Pancreas (tissue), 10 donors: ENCODE results near the gene NAP1L4. TPM values are rescaled to one million over a fixed set of nuclear protein-coding genes. Genes with fewer than 3 reads are reported as not detected.
A peak's percentile ranks its signal among the peaks of the same experiment; 100 is the strongest.

ENCODE experiments used
- ATAC-seq, 4 donors: fragments of 200-7000 bp; cut with Tn5 transposase; one replicate each; pipeline versions ENCODE4 v1.8.0 to v1.9.1; 2020; ENCODE audit warnings: mild to moderate bottlenecking in 4 of 4, moderate library complexity in 4 of 4
- DNase-seq, 6 donors: peaks; one replicate each; pipeline ENCODE4 v3.0.0-alpha.2; 2020
- FAIRE-seq: peaks from 2 replicates; lab custom pipeline; 2012; peaks lifted over from hg19 to GRCh38; lab: Jason Lieb, UNC
- H3K27ac ChIP-seq, 4 donors: fragments of 200-600 bp; sonication (generic); 1 replicate in 3 of 4; 2 replicates in 1 of 4; pipeline versions ENCODE4 v1.5.0 to v1.8.0; 2020
- H3K27me3 ChIP-seq, 4 donors: fragments of 200-600 bp; one replicate each; pipeline ENCODE4 v1.8.0; 2021
- H3K36me3 ChIP-seq, 3 donors: fragments of 200-600 bp; sonication (generic) in 1 of 3; one replicate each; pipeline versions ENCODE4 v1.5.0 to v1.8.0; 2020 to 2021
- H3K4me1 ChIP-seq, 3 donors: fragments of 200-600 bp; one replicate each; pipeline ENCODE4 v1.8.0; 2021
- H3K4me3 ChIP-seq, 4 donors: fragments of 200-600 bp; sonication (generic) in 2 of 4; one replicate each; pipeline versions ENCODE4 v1.5.0 to v1.8.0; 2020 to 2021
- H3K9me3 ChIP-seq, 4 donors: fragments of 200-600 bp; one replicate each; pipeline ENCODE4 v1.8.0; 2021
- WGBS, 2 donors: extraction: QIAGEN DNeasy Blood & Tissue Kit; methylation state at CpG; one replicate each; pipeline ENCODE4 v1.1.7; 2013; 5-methylcytosine and 5-hydroxymethylcytosine counted together
- intact Hi-C, 3 donors: fragments of 100-400 bp; cut with DNase I; formaldehyde crosslinking; loops; one replicate each; pipeline versions ENCODE4 v1.11.1 to v1.14.2; 2022
- polyA plus RNA-seq, 2 donors: library from polyadenylated mRNA; stranded (reverse); fragments of 200-250 nt; gene quantifications; one replicate each; pipeline ENCODE4 v1.2.3, GENCODE V29; 2013
- total RNA-seq, 6 donors: library from RNA; stranded (reverse); fragmentation: NEBNext Ultra II Directional in 4 of 6; extraction: Animal tissue kit (Norgen Biotek cat#: 25700) in 4 of 6; gene quantifications; one replicate each; pipeline versions ENCODE4 v1.2.1 to v1.2.4, GENCODE V29; 2021 to 2023
- TF ChIP-seq, protein P1 (sequence below), 4 donors: fragments of 200-600 bp; sonication (generic) in 3 of 4; IDR thresholded peaks; one replicate each; pipeline versions ENCODE4 v1.5.0 to v1.8.0; 2021; ENCODE audit warnings: antibody characterized with exemption in 4 of 4
- donor health status: healthy with polysubstance abuse.
- donor health status: DM: no; HTN: no; CAD: no; lungs with moderate emphysema.
- donor health status: DM: no; HTN: no; CAD: no.
- donor health status: control.
- donor health status: control.
- donor health status: Bipolar disorder and iron deficiency.
- donor health status: DM: yes; HTN: yes; CAD: no.
- donor health status: DM: no; HTN: no; CAD: no.
- donor health status: DM: no; HTN: no; CAD: no.
- donor health status: DM: yes; HTN: yes; CAD: no.

NAP1L4 gene
- total and polyA plus RNA-seq, 8 donors, result 29.3 to 67.4 (median 41.0) TPM

- intact Hi-C loops, result no loop called here
- Histone ChIP-seq H3K27me3 (no peaks in the 10 kb centered on the region), H3K36me3 (peaks cover 0 to 75% (median 23%) of the 10 kb centered on the region in 3 donors), H3K27ac (no peak overlapping the region), H3K4me3 (no peak overlapping the region), H3K9me3 (no peaks in the 10 kb centered on the region), H3K4me1 (no peaks in the 10 kb centered on the region)
- no peak for ATAC-seq
- no peak for FAIRE-seq
- TF ChIP-seq, protein P1, sequence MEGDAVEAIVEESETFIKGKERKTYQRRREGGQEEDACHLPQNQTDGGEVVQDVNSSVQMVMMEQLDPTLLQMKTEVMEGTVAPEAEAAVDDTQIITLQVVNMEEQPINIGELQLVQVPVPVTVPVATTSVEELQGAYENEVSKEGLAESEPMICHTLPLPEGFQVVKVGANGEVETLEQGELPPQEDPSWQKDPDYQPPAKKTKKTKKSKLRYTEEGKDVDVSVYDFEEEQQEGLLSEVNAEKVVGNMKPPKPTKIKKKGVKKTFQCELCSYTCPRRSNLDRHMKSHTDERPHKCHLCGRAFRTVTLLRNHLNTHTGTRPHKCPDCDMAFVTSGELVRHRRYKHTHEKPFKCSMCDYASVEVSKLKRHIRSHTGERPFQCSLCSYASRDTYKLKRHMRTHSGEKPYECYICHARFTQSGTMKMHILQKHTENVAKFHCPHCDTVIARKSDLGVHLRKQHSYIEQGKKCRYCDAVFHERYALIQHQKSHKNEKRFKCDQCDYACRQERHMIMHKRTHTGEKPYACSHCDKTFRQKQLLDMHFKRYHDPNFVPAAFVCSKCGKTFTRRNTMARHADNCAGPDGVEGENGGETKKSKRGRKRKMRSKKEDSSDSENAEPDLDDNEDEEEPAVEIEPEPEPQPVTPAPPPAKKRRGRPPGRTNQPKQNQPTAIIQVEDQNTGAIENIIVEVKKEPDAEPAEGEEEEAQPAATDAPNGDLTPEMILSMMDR (IDR thresholded peaks at IDR 0.05), result no peak
- no peak for DNase-seq
- WGBS, 2 donors, result 70 to 85% methylated on average over 5 of the region's 5 CpGs
These were observed 31.0 kb downstream of the NAP1L4 start for GRCh38 chr11:2961080-2961479.

DNA sequence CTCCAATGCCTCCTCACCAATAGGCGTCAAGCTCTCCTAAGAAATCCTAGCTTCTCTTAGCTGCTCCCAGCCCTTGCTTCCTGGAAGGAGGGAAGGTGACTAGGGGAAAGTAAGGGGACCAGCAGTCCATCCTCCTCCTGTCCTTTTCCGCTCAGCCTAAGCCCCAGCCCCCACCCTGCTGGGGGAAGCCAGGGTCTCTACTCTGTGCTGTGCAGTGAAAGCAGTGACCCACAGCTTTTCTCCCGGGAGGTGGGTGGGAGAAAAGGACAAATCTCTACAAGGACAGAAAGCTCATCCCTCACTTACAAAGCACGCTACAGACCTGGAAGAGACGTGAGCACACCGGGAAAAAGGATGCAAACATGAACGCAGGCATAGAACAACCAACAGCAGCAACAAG is 32.0 kb downstream of the NAP1L4 start:
- Histone ChIP-seq H3K9me3 (no peaks in the 10 kb centered on the region), H3K4me1 (no peaks in the 10 kb centered on the region), H3K27ac (no peak overlapping the region), H3K36me3 (peaks cover 0 to 65% (median 23%) of the 10 kb centered on the region in 3 donors), H3K4me3 (no peak overlapping the region), H3K27me3 (no peaks in the 10 kb centered on the region)
- no peak for FAIRE-seq
- TF ChIP-seq, protein P1 (IDR thresholded peaks at IDR 0.05), result no peak
- 95 to 97% methylated on average over 7 of the region's 7 CpGs for WGBS, 2 donors
- no peak for DNase-seq
- ATAC-seq, result no peak
- intact Hi-C loops, result no loop called here

- Histone ChIP-seq H3K9me3 (no peaks in the 10 kb centered on the region), H3K4me1 (no peaks in the 10 kb centered on the region), H3K4me3 (no peak overlapping the region), H3K27me3 (no peaks in the 10 kb centered on the region), H3K27ac (no peak overlapping the region), H3K36me3 (peaks cover 0 to 64% (median 29%) of the 10 kb centered on the region in 3 donors)
- ATAC-seq, result no peak
- no peak for DNase-seq
- WGBS, 2 donors, result 76 to 80% methylated on average over 3 of the region's 3 CpGs
- intact Hi-C loops, result no loop called here
- TF ChIP-seq, protein P1 (IDR thresholded peaks at IDR 0.05), result no peak
- FAIRE-seq, result no peak
These were observed 33.9 kb downstream of the NAP1L4 start for GRCh38 chr11:2958251-2958650.

DNA sequence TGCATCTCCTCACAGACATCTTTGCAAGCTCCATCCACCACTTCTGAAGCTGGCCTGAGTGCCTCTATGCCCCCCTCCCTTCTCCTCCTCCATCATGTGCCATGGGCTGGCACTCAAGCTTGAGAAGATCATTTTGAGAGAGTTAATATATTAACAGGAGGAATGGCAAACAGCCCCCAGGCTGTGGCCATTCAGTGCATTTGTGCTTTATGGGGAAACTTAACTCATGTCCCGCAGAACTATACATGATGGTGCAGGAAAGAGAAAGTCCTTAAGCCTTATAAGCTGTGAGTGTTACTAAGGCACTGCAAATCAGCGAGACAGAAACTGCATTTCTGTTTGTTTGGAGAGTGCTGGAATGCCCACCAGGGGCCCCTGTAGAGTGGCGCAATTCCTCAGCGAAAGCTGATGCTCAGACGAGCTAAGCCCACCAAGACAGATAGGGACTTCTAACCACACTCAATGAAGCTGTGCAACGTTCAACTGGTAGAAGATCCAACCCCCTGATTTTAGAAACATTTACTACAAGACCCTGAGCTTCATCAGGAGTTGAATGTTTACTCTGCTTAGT is 36.1 kb downstream of the NAP1L4 start:
- H3K36me3 ChIP-seq, result peaks cover 0 to 80% (median 40%) of the 10 kb centered on the region in 3 donors
- no peak overlapping the region for H3K27ac ChIP-seq
- intact Hi-C loops, result no loop called here
- TF ChIP-seq, protein P1 (IDR thresholded peaks at IDR 0.05), result no peak
- ATAC-seq, result no peak
- WGBS, 2 donors, result 83 to 89% methylated on average over 6 of the region's 6 CpGs
- H3K27me3 ChIP-seq, result no peaks in the 10 kb centered on the region
- no peak for FAIRE-seq
- H3K4me1 ChIP-seq, result no peaks in the 10 kb centered on the region
- H3K9me3 ChIP-seq, result no peaks in the 10 kb centered on the region
- DNase-seq, result no peak
- H3K4me3 ChIP-seq, result no peak overlapping the region

DNA sequence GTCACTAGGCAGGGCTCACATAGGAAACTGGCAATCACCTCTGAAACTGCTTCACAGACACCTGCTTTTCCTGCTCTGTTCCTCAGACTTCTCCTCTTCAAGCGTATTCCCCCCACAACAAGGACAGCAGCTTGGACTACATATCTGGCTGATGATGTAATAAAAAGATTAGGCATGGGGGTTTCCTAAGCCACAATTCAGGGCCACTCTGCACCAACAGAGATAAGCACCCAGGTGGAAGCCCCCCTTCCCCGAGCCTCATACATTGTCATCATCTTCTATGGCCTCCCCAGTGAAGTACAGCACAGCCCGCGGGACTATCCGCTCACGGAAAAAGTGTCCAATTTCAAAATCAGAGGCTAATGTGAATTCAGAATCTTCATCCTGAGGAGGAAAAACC is 37.9 kb downstream of the NAP1L4 start:
- DNase-seq, result no peak
- Histone ChIP-seq H3K4me1 (no peaks in the 10 kb centered on the region), H3K27me3 (no peaks in the 10 kb centered on the region), H3K9me3 (no peaks in the 10 kb centered on the region), H3K27ac (peak overlapping the region in 1 of 4 donors; percentile 31), H3K4me3 (no peak overlapping the region), H3K36me3 (peaks cover 0 to 76% (median 34%) of the 10 kb centered on the region in 3 donors)
- intact Hi-C loops, result no loop called here
- no peak for FAIRE-seq
- TF ChIP-seq, protein P1 (IDR thresholded peaks at IDR 0.05), result no peak
- WGBS, 2 donors, result 82 to 86% methylated on average over 6 of the region's 6 CpGs
- ATAC-seq, result peak in 2 of 4 donors; percentile 43 to 69
